NCI-H1436 (cell line): ENCODE data around the gene ADCYAP1.
"Not testable (repeated sequence)": the region's sequence is repeated elsewhere in the genome, so short reads cannot be mapped to it uniquely, and the experiment has no call there.

ENCODE experiments used
- DNase-seq: peaks from one replicate; lab custom pipeline; 2025; lab: John Stamatoyannopoulos, UW

The ADCYAP1 gene

DNA sequence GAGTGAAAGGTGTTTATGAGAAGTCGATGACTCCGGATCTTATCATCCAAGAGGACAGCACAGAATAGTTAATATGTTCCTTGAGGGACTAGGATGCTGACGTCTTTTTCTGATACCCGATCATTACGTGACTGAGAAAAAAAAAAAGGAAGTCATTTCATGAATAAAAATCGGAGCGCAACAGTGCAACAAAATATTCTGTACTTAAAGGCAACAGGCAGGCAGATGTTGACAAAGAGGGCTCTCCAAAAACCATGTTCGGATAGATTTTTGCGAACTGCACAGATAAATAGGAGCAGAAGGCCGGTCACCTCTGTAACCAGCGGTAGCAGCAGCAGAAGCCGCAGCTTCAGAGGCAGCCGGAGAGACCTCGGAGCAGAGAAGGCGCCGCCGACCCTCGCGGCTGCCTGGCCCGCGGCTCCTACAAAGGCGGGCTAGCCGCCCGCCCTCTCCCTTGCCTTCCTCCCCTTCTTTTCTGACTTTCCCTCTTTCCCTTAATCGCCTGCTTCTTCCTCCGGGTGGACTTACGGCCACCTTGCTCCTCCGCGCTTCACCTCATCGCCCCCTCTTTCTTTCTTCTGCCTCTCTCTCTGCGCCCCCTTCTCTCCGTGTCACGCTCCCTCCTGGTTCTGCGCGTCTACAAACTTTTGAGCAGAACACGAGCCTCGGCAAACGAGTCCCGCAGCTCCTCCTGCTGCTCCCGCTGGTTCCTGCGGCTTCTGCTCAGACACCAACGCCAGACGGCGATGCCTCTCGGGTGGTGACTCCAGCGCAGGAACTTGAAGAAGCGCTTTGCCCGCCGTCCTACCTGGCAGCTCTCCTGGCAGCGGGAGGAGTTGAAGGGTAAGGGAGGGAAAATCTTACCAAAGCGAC, at the start of gene ADCYAP1:
Gene ADCYAP1, plus strand, starts transcription at position 654 of the 873 bp plus-strand sequence. CDS start 516 bp downstream, outside the sequence.
- DNase-seq, result no peak

DNA sequence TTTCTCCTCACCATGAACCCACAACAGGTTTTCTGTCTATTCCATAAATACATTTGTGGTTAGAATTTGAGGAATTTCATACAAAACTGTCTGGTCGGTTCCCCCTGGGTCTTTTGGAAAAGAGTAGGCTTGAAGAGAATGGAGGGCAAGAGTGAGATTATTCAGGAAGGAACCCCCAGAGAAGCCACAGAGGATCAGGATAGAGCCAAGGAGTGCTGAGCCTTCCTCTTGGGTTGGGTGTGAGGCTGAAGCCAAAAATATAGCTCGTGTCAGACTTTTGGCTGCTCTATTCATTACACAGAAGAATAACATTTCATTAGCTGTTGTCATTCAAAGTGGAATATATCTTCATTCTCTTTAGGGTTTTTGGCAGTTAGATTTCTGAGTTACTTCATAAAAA, 46.7 kb upstream of the ADCYAP1 start:
- DNase-seq, result no peak

DNA sequence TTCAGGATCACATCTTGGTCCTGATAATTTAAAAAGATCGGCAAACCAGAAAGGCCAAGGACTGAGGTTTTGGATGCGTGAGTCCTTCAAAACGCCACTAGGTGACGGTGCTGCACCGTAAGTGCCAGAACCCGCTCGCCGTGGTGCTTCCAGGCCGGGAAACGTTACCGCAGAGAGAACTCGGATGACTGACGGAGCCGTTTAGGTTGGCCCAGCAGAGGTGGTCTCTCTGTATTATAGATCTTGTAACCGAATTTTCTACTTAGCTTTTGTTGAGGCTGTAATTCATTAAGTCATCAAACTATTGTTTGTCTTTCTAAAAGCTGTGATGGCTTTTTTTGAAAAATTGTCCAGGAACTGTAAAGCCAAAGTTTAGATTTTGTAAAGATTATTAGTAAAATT, 39.8 kb upstream of the ADCYAP1 start:
- peak; percentile 39 for DNase-seq

- no peak for DNase-seq
Observed at GRCh38 chr18:867257-867656, 37.4 kb upstream of the ADCYAP1 start.

GRCh38 chr18:873426-873825, 31.2 kb upstream of the ADCYAP1 start:
- not testable (repeated sequence) for DNase-seq

GRCh38 chr18:875912-876311, 28.8 kb upstream of the ADCYAP1 start:
- DNase-seq, result no peak

DNA sequence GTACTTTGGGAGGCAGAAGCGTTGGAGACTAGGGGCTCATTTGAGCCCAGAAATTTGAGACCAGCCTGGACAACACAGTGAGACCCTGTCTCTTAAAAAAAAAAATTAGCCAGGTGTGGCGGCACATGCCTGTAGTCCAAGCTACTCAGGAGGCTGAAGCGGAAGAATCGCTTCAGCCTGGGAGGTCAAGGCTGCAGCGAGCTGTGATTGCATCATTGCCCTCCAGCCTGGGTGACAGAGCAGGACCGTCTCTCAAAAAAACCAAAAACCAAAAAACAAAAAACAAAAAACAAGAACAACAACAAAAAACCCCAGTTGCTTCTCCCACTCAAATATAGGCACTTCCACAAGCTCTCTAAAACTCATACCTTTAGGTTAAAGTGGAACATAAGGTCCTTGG, 27.4 kb upstream of the ADCYAP1 start:
- DNase-seq, result no peak

GRCh38 chr18:886076-886475, 18.6 kb upstream of the ADCYAP1 start:
- DNase-seq, result no peak

DNA sequence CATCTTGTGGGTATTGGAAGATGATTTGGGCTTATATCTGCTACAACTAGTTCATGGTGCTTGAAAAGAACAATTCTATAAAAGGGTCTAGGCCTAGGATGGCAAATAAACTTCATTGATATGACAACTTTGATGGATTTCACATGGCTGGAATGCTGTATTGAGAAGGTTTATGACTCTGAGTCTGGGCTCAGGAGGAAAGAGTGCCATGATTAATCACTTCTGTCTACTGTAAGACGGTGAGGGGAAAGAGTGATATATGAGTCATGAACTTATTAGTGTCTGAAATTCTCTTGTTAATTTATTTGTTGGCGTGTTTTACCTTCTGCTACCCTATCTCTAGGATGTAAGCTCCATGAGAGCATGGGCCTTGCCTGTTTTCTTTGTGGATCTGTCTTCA, 17.0 kb upstream of the ADCYAP1 start:
- no peak for DNase-seq

DNA sequence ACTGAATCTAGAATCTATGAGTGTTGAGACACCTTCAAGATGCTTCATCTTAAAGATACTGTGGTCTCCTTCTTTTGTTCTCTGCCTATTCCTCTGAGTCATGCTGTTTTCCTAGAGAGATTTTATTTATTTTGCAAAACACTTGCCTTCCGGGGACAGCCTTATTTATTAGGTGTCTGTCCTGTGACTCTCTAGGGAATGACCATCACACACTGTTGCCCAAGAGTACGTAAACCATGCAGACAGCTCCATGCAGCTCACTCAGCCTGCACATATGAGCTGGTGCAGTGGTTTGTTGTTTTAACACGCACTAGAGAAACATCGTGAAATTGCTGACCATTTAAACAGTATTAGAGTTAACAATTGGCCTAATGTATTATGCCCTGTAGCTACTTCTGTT, 12.4 kb upstream of the ADCYAP1 start:
- DNase-seq, result no peak

DNA sequence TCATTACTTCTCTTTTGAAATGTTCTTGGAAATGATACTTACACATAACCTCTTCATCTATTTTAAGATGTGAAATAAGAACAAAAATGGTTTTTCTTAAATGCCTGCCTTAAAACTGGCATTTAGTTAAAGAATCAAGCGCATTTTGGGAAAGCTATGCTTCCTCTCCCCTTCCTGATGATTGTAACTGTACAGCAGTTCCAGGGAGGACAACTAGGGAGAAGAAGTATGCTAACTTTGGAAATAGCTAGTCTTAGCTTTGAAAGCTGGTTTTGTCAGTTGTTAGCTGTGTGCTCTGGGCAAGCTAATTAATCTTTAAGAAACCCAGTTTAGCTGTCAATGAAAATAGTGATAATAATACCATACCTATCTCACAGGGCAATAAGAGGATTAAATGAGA, 8.4 kb upstream of the ADCYAP1 start:
- no peak for DNase-seq

- DNase-seq, result no peak
Observed at GRCh38 chr18:901761-902160, 2.9 kb upstream of the ADCYAP1 start.

- no peak for DNase-seq
Observed at GRCh38 chr18:902229-902628, 2.4 kb upstream of the ADCYAP1 start.

DNA sequence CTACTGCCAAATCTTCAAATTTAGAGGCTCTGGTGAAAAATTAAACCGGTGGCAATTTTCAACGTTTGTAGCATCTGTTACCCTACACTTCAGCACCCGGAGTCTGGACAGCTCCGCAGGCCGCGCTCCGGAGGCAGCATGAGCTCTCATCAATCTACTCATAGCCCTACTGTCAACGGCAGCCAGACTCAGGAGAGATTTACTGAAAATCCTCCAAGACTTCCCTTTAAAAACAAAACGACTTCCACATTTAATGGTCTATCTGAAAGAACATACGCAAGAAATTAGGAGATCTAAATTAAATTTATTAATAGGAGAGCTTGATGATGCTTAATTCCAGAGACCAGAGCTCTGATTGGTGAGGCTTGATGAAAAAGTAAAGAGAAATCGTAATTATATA, 970 bp upstream of the ADCYAP1 start:
- no peak for DNase-seq

- DNase-seq, result no peak
Observed at GRCh38 chr18:905307-905947, 756 bp downstream of the ADCYAP1 start.

DNA sequence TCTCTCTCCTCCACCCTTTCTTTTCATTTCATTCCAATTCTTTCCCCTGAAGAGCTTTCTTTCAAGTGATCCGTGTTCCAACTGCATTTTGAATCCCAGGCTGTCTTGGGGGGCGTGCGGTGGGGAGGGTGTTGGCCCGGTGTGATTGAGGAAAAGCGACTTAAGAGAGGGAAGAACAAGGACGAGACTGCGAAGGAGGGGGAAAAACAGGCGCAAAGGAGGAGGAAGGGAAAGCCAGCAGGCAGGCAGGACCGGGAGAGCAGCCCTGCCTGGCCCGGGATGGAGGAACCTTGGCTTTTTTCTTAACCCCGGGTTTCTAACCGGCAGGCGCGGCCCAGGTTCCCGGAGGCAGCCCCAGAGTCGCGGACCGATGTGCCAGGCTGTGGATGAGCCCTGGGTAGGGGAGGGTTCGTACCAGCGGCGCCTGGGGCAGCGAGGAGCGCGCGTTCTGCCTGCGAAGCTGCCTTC, 1.3 kb downstream of the ADCYAP1 start:
- no peak for DNase-seq

GRCh38 chr18:906416-907114, 1.9 kb downstream of the ADCYAP1 start:
- no peak for DNase-seq

GRCh38 chr18:907115-907884, 2.6 kb downstream of the ADCYAP1 start:
- no peak for DNase-seq

DNA sequence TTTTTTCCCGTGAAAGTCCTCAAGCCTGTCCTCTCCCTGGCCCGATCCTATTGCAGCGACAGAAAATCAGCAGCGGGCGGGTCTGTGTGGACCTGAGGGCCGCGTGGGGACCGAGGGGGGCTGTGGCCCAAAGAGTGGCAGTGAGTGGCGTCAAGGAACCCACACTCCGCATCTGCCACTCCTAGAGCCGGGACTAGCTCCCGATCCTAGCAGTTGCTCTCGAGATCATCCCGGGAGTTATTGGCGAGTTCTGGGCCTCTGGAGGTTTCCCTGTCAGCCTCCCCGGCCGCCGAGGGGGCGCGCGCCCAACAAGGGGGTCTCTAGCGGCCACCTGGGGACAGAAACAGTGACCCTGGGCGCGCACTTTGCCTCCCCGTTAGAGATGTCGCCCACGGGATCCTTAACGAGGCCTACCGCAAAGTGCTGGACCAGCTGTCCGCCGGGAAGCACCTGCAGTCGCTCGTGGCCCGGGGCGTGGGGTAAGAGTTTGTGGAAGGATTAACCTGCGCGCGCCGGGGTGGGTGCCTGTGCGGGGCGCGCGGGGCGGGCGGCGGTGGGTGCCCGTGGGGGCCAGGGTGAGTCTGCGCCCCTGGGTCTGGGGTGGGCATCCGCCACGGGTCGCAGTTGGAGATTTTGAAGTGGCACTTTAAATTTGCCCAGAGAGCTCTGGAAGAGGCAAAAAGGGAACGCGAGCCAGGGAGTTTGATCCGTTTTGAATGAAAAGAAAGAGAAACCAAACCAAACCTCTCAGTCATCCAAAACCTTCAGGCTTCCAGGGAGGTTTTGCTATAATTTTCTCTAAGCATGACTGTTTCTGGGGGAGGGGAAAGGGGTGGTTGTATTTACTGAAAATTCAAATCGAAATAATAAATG, 3.5 kb downstream of the ADCYAP1 start:
- DNase-seq, result no peak

- DNase-seq, result no peak
Observed at GRCh38 chr18:908758-909724, 4.4 kb downstream of the ADCYAP1 start.
